HG03045 (cell line): Measurements from ENCODE around the gene MARS1.
"Not testable (repeated sequence)": the region's sequence is repeated elsewhere in the genome, so short reads cannot be mapped to it uniquely, and the experiment has no call there.

ENCODE experiments used
- ATAC-seq: cut with Tn5 transposase; IDR thresholded peaks from one replicate; pipeline ENCODE4 v1.9.1; 2021; ENCODE audit warnings: mild to moderate bottlenecking, moderate library complexity; ENCODE audit not compliant: unreplicated experiment

MARS1 gene

DNA sequence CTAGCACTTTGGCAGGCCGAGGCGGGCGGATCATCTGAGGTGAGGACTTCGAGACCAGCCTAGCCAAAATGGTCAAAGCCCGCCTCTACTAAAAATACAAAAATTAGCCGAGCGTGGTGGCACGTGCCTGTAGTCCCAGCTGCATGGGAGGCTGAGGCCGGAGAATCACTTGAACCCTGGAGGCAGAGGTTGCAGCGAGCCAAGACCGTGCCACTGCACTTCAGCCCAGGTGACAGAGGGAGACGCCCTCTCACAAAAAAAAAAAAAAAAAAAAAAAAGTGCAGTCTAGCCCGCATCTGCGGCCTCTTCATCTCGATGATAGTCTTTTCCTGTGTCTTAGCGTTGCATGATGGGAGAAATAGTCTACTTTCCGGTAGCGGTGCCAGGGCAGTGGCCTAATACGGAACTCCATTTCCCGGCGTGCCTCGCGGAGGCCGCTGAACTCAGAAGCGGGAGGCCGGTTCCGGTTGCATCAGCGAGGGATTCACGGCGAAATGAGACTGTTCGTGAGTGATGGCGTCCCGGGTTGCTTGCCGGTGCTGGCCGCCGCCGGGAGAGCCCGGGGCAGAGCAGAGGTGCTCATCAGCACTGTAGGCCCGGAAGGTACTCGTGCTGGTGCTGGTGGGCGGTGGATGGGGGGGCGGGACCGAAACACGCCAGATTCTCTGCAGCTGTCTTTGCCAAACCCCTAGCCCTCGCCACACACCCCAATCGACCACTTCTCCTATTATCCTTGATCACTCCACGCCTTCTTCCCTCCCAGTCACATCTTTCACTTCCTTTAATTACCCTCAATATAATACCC lies at the start of gene MARS1:
MARS1 (plus strand) TSS at position 472 of the 805 bp plus-strand sequence; CDS start at position 495, 23 bp downstream.
- peak; percentile 95 for ATAC-seq

GRCh38 chr12:57438400-57438799 lies 49.5 kb upstream of the MARS1 start:
- no peak for ATAC-seq

- ATAC-seq: no peak
Measured at GRCh38 chr12:57439762-57440266, 48.1 kb upstream of the MARS1 start.

DNA sequence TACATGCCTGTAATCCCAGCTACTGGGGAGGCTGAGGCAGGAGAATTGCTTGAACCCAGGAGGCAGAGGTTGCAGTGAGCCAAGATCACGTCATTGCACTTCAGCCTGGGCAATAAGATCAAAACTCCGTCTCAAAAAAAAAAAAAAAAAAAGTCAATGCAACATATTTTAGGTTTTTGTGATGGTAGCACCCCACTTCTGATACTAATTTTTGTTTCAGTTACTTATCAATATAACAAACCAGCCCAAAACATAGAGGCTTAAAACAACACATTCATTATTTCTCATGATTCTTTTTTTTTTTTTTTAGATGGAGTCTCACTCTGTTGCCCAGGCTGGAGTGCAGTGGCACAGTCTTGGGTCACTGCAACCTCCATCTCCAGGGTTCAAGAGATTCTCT lies 46.5 kb upstream of the MARS1 start:
- not testable (repeated sequence) for ATAC-seq

GRCh38 chr12:57441846-57442427 lies 45.9 kb upstream of the MARS1 start:
- no peak for ATAC-seq

DNA sequence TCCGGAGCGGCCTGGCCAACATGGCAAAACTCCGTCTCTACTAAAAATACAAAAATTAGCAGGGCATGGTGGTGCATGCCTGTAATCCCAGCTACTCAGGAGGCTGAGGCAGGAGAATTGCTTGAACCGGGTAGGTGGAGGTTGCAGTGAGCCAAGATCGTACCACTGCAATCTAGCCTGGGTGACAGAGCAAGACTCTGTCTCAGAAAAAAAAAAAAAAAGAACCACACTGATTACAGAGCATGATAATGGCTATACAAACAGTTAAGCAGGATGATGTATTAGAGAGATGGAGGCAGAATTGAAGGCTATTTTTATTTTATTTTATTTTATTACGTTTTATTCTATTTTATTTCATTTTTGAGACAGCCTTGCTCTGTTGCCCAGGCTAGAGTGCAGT lies 43.5 kb upstream of the MARS1 start:
- ATAC-seq: not testable (repeated sequence)

GRCh38 chr12:57444744-57445143 lies 43.1 kb upstream of the MARS1 start:
- ATAC-seq: no peak

DNA sequence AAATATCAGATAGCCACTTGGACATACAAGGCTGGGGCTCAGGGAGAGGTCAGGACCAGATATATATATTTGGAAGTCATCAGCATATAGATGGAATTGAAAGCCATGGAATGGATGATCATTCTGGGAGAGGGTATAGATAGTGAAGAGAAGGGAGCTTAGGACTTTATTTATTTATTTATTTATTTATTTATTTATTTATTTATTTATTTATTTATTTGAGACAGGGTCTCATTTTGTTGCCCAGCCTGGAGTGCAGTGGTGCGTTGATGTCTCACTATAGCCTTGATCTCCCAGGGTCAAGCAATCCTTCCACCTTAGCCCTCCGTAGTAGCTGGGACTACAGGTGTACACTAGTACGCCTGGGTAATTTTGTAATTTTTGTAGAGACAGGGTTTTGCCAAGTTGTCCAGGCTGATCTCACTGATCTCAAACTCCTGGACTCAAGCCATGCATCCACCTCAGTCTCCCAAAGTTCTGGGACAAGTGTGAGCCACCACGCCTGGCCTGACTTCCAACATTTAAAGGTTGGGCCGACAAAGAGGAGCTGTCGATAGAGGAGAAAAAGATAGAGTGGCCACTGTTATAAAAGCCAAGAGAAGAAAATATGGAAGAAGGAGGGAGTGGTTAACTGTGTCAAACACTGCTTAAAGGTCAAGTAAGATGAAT lies 41.4 kb upstream of the MARS1 start:
- ATAC-seq: no peak

DNA sequence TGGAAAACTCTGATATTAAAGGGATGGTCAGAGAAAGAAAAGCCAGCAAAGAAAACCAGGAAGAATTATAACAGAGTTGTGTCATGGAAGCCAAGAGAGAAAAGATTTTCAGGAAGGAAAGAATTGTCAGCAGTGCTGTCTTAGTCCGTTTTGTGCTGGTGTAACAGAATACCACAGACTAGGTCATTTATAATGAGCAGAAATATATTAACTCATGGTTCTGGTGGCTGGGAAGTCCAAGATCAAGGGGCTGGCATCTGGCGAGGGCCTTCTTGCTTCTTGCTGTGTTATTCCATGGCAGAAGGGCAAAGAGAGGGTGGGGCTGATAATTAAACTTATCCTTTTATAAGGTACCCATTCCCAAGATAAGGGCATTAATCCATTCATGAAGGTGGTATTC lies 39.2 kb upstream of the MARS1 start:
- no peak for ATAC-seq

- no peak for ATAC-seq
Measured at GRCh38 chr12:57449375-57449774, 38.5 kb upstream of the MARS1 start.

DNA sequence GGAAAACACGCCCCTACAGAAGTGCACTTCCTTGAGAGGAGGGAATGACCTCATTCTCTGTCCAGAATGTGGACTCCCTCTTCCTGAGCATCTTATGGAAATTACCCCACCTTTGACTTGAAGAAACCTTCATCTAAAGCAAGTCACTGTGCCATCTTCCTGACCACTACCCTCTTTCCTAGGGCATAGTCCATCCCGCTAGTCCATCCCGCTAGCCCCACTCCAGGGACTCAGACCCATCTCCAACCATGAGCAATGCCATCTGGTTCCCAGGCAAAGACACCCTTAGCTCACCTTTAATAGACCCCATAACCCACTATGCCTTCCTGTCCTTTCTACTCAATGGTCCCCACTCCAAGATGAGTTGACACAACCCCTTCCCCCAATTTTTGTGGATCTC lies 37.8 kb upstream of the MARS1 start:
- ATAC-seq: no peak

- ATAC-seq: no peak
Measured at GRCh38 chr12:57451233-57451778, 36.6 kb upstream of the MARS1 start.

- no peak for ATAC-seq
Measured at GRCh38 chr12:57452181-57452936, 35.5 kb upstream of the MARS1 start.

GRCh38 chr12:57452937-57453509 lies 34.8 kb upstream of the MARS1 start:
- no peak for ATAC-seq

DNA sequence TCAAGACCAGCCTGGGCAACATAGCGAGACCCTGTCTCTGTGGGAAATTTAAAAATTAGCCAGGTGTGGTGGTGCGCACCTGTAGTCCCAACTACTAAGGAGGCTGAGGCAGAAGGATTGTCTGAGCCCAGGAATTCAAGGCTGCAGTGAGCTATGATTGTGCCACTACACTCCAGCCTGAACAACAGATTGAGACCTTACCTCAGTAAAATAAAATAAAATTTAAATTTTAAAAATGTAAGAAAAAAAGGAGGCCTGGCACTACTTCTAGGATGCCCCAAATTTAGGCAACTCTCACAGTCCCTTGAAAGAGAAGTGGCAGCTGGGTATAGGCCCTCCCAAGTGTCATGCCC lies 33.7 kb upstream of the MARS1 start:
- no peak for ATAC-seq

- no peak for ATAC-seq
Measured at GRCh38 chr12:57454566-57455373, 33.1 kb upstream of the MARS1 start, which contains the start of gene INHBE. Gene INHBE (plus strand): TSS chr12:57455307. CDS start chr12:57455537, 230 bp downstream.

GRCh38 chr12:57455374-57456144 lies 32.3 kb upstream of the MARS1 start:
- ATAC-seq: no peak

- no peak for ATAC-seq
Measured at GRCh38 chr12:57456145-57456700, 31.6 kb upstream of the MARS1 start.
